GM12878 (cell line): ENCODE results near the gene CHMP3. TPM values are rescaled to one million over a fixed set of nuclear protein-coding genes. Genes with fewer than 3 reads are reported as not detected.

Source experiments
- ATAC-seq: fragments of 200-7000 bp; cut with Tn5 transposase; 3 replicates; pipeline ENCODE4 v1.9.1; 2020; ENCODE audit warnings: mild to moderate bottlenecking, moderate library complexity
- BruUV-seq: library from RNA; stranded (reverse); fragments of 400-500 nt; replicated peaks from 2 replicates; lab custom pipeline; 2021; lab: Mats Ljungman, UMichigan
- CTCF ChIA-PET: fragments of 300-600 bp; sonication (Branson Sonifier 250); formaldehyde crosslinking; extraction: SDS; loops from one replicate; lab custom pipeline; 2021; ENCODE audit warnings: inconsistent platforms; lab: Yijun Ruan, JAX
- POLR2A ChIA-PET: fragments of 350-600 bp; formaldehyde crosslinking; extraction: SDS; loops from one replicate; lab custom pipeline; 2021; ENCODE audit warnings: inconsistent platforms; lab: Charles Lee
- RAD21 ChIA-PET: fragments of 300-600 bp; sonication (Branson Sonifier 250); formaldehyde crosslinking; loops from one replicate; lab custom pipeline; 2023; ENCODE audit warnings: antibody characterized with exemption; ENCODE audit not compliant: unreplicated experiment; lab: Charles Lee
- SMC1A ChIA-PET: fragments of 300-600 bp; sonication (Branson Sonifier 250); formaldehyde crosslinking; loops from one replicate; lab custom pipeline; 2023; ENCODE audit not compliant: unreplicated experiment, uncharacterized antibody; lab: Charles Lee
- DNase-seq: peaks from one replicate; pipeline ENCODE4 v3.0.0-alpha.2; 2011; ENCODE audit warnings: low read depth, low spot score
- FAIRE-seq: peaks from 3 replicates; lab custom pipeline; 2011; peaks lifted over from hg19 to GRCh38; lab: Jason Lieb, UNC
- H2AFZ ChIP-seq: 2 replicates; pipeline ENCODE4 v1.6.0; 2011; ENCODE audit warnings: low read depth, low read length, control low read depth; ENCODE audit not compliant: control insufficient read depth
- H3K27ac ChIP-seq: 2 replicates; pipeline ENCODE4 v1.5.1; 2011; ENCODE audit warnings: control low read depth; ENCODE audit not compliant: control insufficient read depth, insufficient read depth
- H3K27me3 ChIP-seq, 2 experiments: replicated peaks in 1 of 2; 2 replicates each; pipeline versions ENCODE4 v1.6.0 to v1.6.1; 2011; ENCODE audit warnings: low read length in 1 of 2; ENCODE audit not compliant: control insufficient read depth in 2 of 2, insufficient read depth in 2 of 2
- H3K36me3 ChIP-seq, 2 experiments: 2 replicates each; pipeline ENCODE4 v1.5.1; 2011; ENCODE audit warnings: low read length in 1 of 2; ENCODE audit not compliant: control insufficient read depth in 2 of 2, insufficient read depth in 2 of 2
- H3K4me1 ChIP-seq: 2 replicates; pipeline ENCODE4 v1.6.1; 2011; ENCODE audit warnings: mild to moderate bottlenecking, low read length, moderate library complexity, mixed read lengths; ENCODE audit not compliant: control insufficient read depth, insufficient read depth
- H3K4me2 ChIP-seq: 2 replicates; pipeline ENCODE4 v1.6.0; 2011; ENCODE audit warnings: control low read depth; ENCODE audit not compliant: control insufficient read depth, insufficient read depth
- H3K4me3 ChIP-seq: fragments of 200-600 bp; sonication (generic); 2 replicates; pipeline ENCODE4 v1.5.1; 2016
- H3K79me2 ChIP-seq: 2 replicates; pipeline ENCODE4 v1.6.0; 2011; ENCODE audit warnings: low read length; ENCODE audit not compliant: control insufficient read depth, insufficient read depth
- H3K9ac ChIP-seq: 2 replicates; pipeline ENCODE4 v1.8.0; 2011; ENCODE audit warnings: low read length, control low read depth, mixed read lengths; ENCODE audit not compliant: control insufficient read depth, insufficient read depth
- H3K9me3 ChIP-seq: replicated peaks from 3 replicates; pipeline ENCODE4 v1.5.1; 2011; ENCODE audit warnings: mild to moderate bottlenecking, low read length; ENCODE audit not compliant: control insufficient read depth, insufficient read depth
- H4K20me1 ChIP-seq: 2 replicates; pipeline ENCODE4 v1.6.0; 2011; ENCODE audit not compliant: control insufficient read depth, insufficient read depth
- CHD4 ChIP-seq: fragments of 200-600 bp; sonication (generic); IDR thresholded peaks from 2 replicates; pipeline ENCODE4 v1.6.1; 2016; ENCODE audit warnings: mild to moderate bottlenecking
- EGR1 ChIP-seq, 2 experiments: IDR thresholded peaks; 1 replicate in 1 of 2; 2 replicates in 1 of 2; pipeline ENCODE4 v1.6.1; 2011 to 2012; ENCODE audit warnings: low read depth in 2 of 2, low read length in 2 of 2, borderline replicate concordance in 1 of 2, mild to moderate bottlenecking in 1 of 2, moderate library complexity in 1 of 2
- ESRRA ChIP-seq: IDR thresholded peaks from 2 replicates; pipeline ENCODE4 v1.6.1; 2012; ENCODE audit warnings: mild to moderate bottlenecking, low read length, improper control_type of control experiment
- HDGF ChIP-seq: fragments of 450-650 bp; IDR thresholded peaks from 2 replicates; pipeline ENCODE4 v1.6.1; 2016; ENCODE audit warnings: antibody characterized with exemption
- KDM1A ChIP-seq: fragments of 200-600 bp; sonication (generic); IDR thresholded peaks from 2 replicates; pipeline ENCODE4 v1.6.1; 2016; ENCODE audit warnings: borderline replicate concordance
- MXI1 ChIP-seq: fragments of 150-350 bp; IDR thresholded peaks from 2 replicates; pipeline ENCODE4 v1.6.1; 2011; ENCODE audit warnings: low read depth, mild to moderate bottlenecking, inconsistent platforms, low read length, improper control_type of control experiment
- MYB ChIP-seq: fragments of 150-350 bp; IDR thresholded peaks from 2 replicates; pipeline ENCODE4 v1.6.1; 2014; ENCODE audit warnings: mild to moderate bottlenecking, low read depth, low read length, borderline replicate concordance
- NFYA ChIP-seq: IDR thresholded peaks from 2 replicates; pipeline ENCODE4 v1.6.1; 2011; ENCODE audit warnings: low read depth, mild to moderate bottlenecking, low read length, improper control_type of control experiment, borderline replicate concordance
- POLR2AphosphoS5 ChIP-seq: IDR thresholded peaks from 2 replicates; pipeline ENCODE4 v1.6.1; 2011; ENCODE audit warnings: mild to moderate bottlenecking, low read length, inconsistent platforms
- RAD21 ChIP-seq: IDR thresholded peaks from 2 replicates; pipeline ENCODE4 v1.6.1; 2011; ENCODE audit warnings: mild to moderate bottlenecking, low read depth, low read length, moderate library complexity; ENCODE audit not compliant: insufficient read depth
- RAD51 ChIP-seq: fragments of 450-650 bp; IDR thresholded peaks from 2 replicates; pipeline ENCODE4 v1.6.1; 2016; ENCODE audit warnings: moderate library complexity, mild to moderate bottlenecking, inconsistent platforms
- RB1 ChIP-seq: fragments of 450-650 bp; formaldehyde crosslinking; IDR thresholded peaks from 2 replicates; pipeline ENCODE4 v1.6.1; 2017; ENCODE audit warnings: mild to moderate bottlenecking, borderline replicate concordance
- SIN3A ChIP-seq: IDR thresholded peaks from 2 replicates; pipeline ENCODE4 v1.6.1; 2012; ENCODE audit warnings: low read depth, low read length, improper control_type of control experiment
- SMAD5 ChIP-seq: IDR thresholded peaks from 2 replicates; pipeline ENCODE4 v1.6.1; 2016; ENCODE audit warnings: antibody characterized with exemption, low read depth
- SMARCA5 ChIP-seq: fragments of 450-650 bp; IDR thresholded peaks from 2 replicates; pipeline ENCODE4 v1.6.1; 2017; ENCODE audit warnings: mild to moderate bottlenecking
- WRNIP1 ChIP-seq: IDR thresholded peaks from 2 replicates; pipeline ENCODE4 v1.6.1; 2011; ENCODE audit warnings: low read depth, low read length, improper control_type of control experiment, borderline replicate concordance
- ZNF207 ChIP-seq: fragments of 450-650 bp; IDR thresholded peaks from 2 replicates; pipeline ENCODE4 v1.6.1; 2014; ENCODE audit warnings: antibody characterized with exemption, mild to moderate bottlenecking, borderline replicate concordance
- ZNF24 ChIP-seq: fragments of 450-650 bp; IDR thresholded peaks from 2 replicates; pipeline ENCODE4 v1.6.1; 2017; ENCODE audit warnings: antibody characterized with exemption, mild to moderate bottlenecking
- WGBS: methylation state at CpG from one replicate; pipeline ENCODE4 v1.1.6; 2016; ENCODE audit warnings: low lambda C conversion rate; ENCODE audit not compliant: insufficient replicate concordance, insufficient coverage; ENCODE audit errors: missing lambda C conversion rate; 5-methylcytosine and 5-hydroxymethylcytosine counted together
- in situ Hi-C: fragments of 300-500 bp; cut with MboI; formaldehyde crosslinking; loops from 9 replicates; pipeline ENCODE4 v1.14.3; 2018; ENCODE audit warnings: mixed read lengths
- intact Hi-C: fragments of 100-400 bp; cut with micrococcal nuclease; formaldehyde crosslinking; loops from one replicate; pipeline ENCODE4 v1.14.2; 2022; ENCODE audit not compliant: unreplicated experiment
- polyA plus RNA-seq, 11 experiments: library from polyadenylated mRNA; depleted of rRNA in 4 of 11; unstranded in 6 of 11; stranded (reverse) in 5 of 11; fragments of >200 nt; fragmentation: Nextera tagmentation in 4 of 11; fragmentation: Illumina TruSeq in 1 of 11; extraction: Ambion mirVana in 4 of 11; extraction: Trizol in 1 of 11; gene quantifications; 1 replicate in 1 of 11; 2 replicates in 10 of 11; pipeline versions ENCODE4 v1.2.1 to v1.2.3, GENCODE V29; 2011 to 2016; ENCODE audit warnings: inconsistent platforms in 2 of 11, missing spikeins in 2 of 11, low read depth in 1 of 11
- total RNA-seq, 4 experiments: library from RNA; depleted of rRNA in 3 of 4; stranded (reverse); fragments of >200 nt in 3 of 4; fragmentation: Illumina TruSeq in 1 of 4; extraction: Trizol in 1 of 4; gene quantifications; 2 replicates each; pipeline versions ENCODE4 v1.2.1 to v1.2.3, GENCODE V29; 2013 to 2021
- TF ChIP-seq, protein P1 (sequence below): fragments of 450-650 bp; IDR thresholded peaks from 2 replicates; pipeline ENCODE4 v1.6.1; 2017; ENCODE audit warnings: mild to moderate bottlenecking, low read depth, inconsistent platforms; ENCODE audit not compliant: poor library complexity, severe bottlenecking

CHMP3 gene
- total and polyA plus RNA-seq, 10 of the 15 experiments (the other 5 are each of a cell fraction or from before 2014, with no cell fraction given): 22.5 to 56.8 (median 32.5) TPM

DNA sequence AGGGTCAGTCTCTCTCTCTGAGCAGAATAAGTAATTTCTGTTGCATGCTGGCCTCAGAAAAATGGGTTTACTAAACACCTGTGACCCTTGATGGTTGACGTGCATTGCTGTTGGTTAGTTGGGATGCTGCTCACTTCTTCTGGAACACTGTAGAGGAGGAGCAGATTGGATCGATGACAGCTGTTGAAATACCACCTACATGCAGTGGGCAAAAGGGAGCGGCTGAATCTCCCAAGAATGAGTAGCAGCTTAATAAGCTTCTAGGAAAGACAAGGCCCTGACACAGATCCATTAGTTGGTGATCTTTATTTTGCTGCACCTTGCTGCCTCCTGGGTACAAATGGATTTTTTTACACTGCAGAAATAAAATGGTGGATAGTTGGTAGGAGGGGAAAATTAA is 78.9 kb downstream of the CHMP3 start:
- Histone ChIP-seq H2AFZ (no peak overlapping the region), H3K36me3 (peaks cover 14 to 65% of the 10 kb centered on the region in 2 experiments), H3K4me3 (no peak overlapping the region), H4K20me1 (peaks cover 3% of the 10 kb centered on the region; the same call in 1 of the 2 replicates), H3K27ac (no peak overlapping the region), H3K9ac (no peak overlapping the region), H3K9me3 (no peaks in the 10 kb centered on the region), H3K4me1 (no peaks in the 10 kb centered on the region), H3K79me2 (no peaks in the 10 kb centered on the region), H3K27me3 (no peaks in the 10 kb centered on the region), H3K4me2 (no peak overlapping the region)
- no peak for FAIRE-seq
- ChIA-PET SMC1A (no interaction called here), CTCF (no interaction called here), RAD21 (no interaction called here), POLR2A (no interaction called here)
- TF ChIP-seq NFYA (no peak), MXI1 (no peak), CHD4 (no peak), ESRRA (no peak), RAD21 (no peak), POLR2AphosphoS5 (no peak), RAD51 (no peak), RB1 (no peak), SMARCA5 (no peak), KDM1A (no peak), EGR1 (IDR thresholded peaks at IDR 0.05; ENCODE audit: borderline replicate concordance in 1 of 2, low read depth in 2 of 2, low read length in 2 of 2) (no peak), SIN3A (no peak), SMAD5 (no peak), ZNF24 (no peak), WRNIP1 (no peak), HDGF (no peak), MYB (no peak), ZNF207 (no peak)
- TF ChIP-seq, protein P1, sequence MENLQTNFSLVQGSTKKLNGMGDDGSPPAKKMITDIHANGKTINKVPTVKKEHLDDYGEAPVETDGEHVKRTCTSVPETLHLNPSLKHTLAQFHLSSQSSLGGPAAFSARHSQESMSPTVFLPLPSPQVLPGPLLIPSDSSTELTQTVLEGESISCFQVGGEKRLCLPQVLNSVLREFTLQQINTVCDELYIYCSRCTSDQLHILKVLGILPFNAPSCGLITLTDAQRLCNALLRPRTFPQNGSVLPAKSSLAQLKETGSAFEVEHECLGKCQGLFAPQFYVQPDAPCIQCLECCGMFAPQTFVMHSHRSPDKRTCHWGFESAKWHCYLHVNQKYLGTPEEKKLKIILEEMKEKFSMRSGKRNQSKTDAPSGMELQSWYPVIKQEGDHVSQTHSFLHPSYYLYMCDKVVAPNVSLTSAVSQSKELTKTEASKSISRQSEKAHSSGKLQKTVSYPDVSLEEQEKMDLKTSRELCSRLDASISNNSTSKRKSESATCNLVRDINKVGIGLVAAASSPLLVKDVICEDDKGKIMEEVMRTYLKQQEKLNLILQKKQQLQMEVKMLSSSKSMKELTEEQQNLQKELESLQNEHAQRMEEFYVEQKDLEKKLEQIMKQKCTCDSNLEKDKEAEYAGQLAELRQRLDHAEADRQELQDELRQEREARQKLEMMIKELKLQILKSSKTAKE: no peak
- WGBS: 94% methylated on average over 3 of the region's 3 CpGs
- no peak for DNase-seq
- in situ Hi-C loops (no loop called here), intact Hi-C loops (no loop called here)
- no TSS peak for BruUV-seq
- ATAC-seq: no peak
